Fibroblast of villous mesenchyme (primary cell): ENCODE measurements around the gene ANKS1A. TPM values are rescaled to one million over a fixed set of nuclear protein-coding genes. Genes with fewer than 3 reads are reported as not detected.

Source experiments
- DNase-seq: peaks from one replicate; pipeline ENCODE4 v3.0.0-alpha.2; 2010; ENCODE audit warnings: low read depth
- H3K4me3 ChIP-seq: 2 replicates; pipeline ENCODE4 v1.5.1; 2011; ENCODE audit warnings: low read depth, mild to moderate bottlenecking, low read length
- CTCF ChIP-seq: IDR thresholded peaks from 2 replicates; pipeline ENCODE4 v1.5.1; 2012; ENCODE audit warnings: low read depth, mild to moderate bottlenecking, low read length; ENCODE audit not compliant: insufficient read depth
- total RNA-seq: library from RNA; depleted of rRNA; stranded (reverse); fragments of >200 nt; gene quantifications from 2 replicates; pipeline ENCODE4 v1.2.3, GENCODE V29; 2012

The ANKS1A gene
- total RNA-seq, 1 donor, result 12.5 TPM

GRCh38 chr6:35015476-35015875 lies 126.4 kb downstream of the ANKS1A start:
- DNase-seq, result no peak
- H3K4me3 ChIP-seq, result no peak overlapping the region
- no peak for TF ChIP-seq CTCF

GRCh38 chr6:35015996-35016395 lies 126.9 kb downstream of the ANKS1A start:
- no peak for TF ChIP-seq CTCF
- no peak for DNase-seq
- no peak overlapping the region for H3K4me3 ChIP-seq

GRCh38 chr6:35016502-35017321 lies 127.7 kb downstream of the ANKS1A start:
- no peak for TF ChIP-seq CTCF
- H3K4me3 ChIP-seq, result peak overlapping the region; percentile 29
- peak; percentile 74 for DNase-seq

GRCh38 chr6:35017411-35018181 lies 128.5 kb downstream of the ANKS1A start:
- TF ChIP-seq CTCF, result no peak
- peak overlapping the region; percentile 34 for H3K4me3 ChIP-seq
- no peak for DNase-seq

GRCh38 chr6:35018182-35018519 lies 129.1 kb downstream of the ANKS1A start:
- H3K4me3 ChIP-seq, result peak overlapping the region; percentile 34
- no peak for DNase-seq
- no peak for TF ChIP-seq CTCF

GRCh38 chr6:35018746-35019145 lies 129.7 kb downstream of the ANKS1A start:
- TF ChIP-seq CTCF, result no peak
- no peak overlapping the region for H3K4me3 ChIP-seq
- no peak for DNase-seq

- H3K4me3 ChIP-seq, result no peak overlapping the region
- no peak for DNase-seq
- TF ChIP-seq CTCF, result no peak
Measured at GRCh38 chr6:35019171-35019570, 130.1 kb downstream of the ANKS1A start.
